H1 (cell line): ENCODE measurements around the gene C2orf92. TPM values are rescaled to one million over a fixed set of nuclear protein-coding genes. Genes with fewer than 3 reads are reported as not detected.

Experiments
- CTBP2 ChIP-seq: IDR thresholded peaks from 2 replicates; pipeline ENCODE4 v1.7.0; 2011; ENCODE audit warnings: borderline replicate concordance, mild to moderate bottlenecking, moderate library complexity, mixed read lengths, low read length; ENCODE audit not compliant: insufficient read depth, insufficient read length
- GABPA ChIP-seq: IDR thresholded peaks from 2 replicates; pipeline ENCODE4 v1.6.1; 2011; ENCODE audit warnings: mild to moderate bottlenecking, low read length, moderate library complexity, borderline replicate concordance; ENCODE audit not compliant: insufficient read depth
- JUN ChIP-seq: IDR thresholded peaks from 2 replicates; pipeline ENCODE4 v1.6.1; 2011; ENCODE audit warnings: low read depth, mild to moderate bottlenecking, improper control_type of control experiment, low read length
- KDM5A ChIP-seq: fragments of 200-600 bp; IDR thresholded peaks from 2 replicates; pipeline ENCODE4 v1.7.1; 2012; ENCODE audit warnings: mild to moderate bottlenecking, low read length, inconsistent platforms, mixed read lengths
- MAFK ChIP-seq: IDR thresholded peaks from 2 replicates; pipeline ENCODE4 v1.6.1; 2012; ENCODE audit warnings: low read depth, mild to moderate bottlenecking, improper control_type of control experiment, low read length
- NRF1 ChIP-seq: IDR thresholded peaks from 2 replicates; pipeline ENCODE4 v1.6.1; 2011; ENCODE audit warnings: mild to moderate bottlenecking, low read depth, low read length, improper control_type of control experiment
- RNF2 ChIP-seq: fragments of 200-900, 300-1000 bp; sonication (generic); IDR thresholded peaks from 2 replicates; pipeline ENCODE4 v1.7.1; 2016; ENCODE audit warnings: borderline replicate concordance, low read depth, mild to moderate bottlenecking, antibody characterized with exemption, low read length; ENCODE audit not compliant: poor library complexity, severe bottlenecking; ENCODE audit errors: missing control alignments
- polyA plus RNA-seq, 7 experiments: library from polyadenylated mRNA; depleted of rRNA in 3 of 7; stranded (reverse) in 5 of 7; unstranded in 2 of 7; fragments of >200 nt in 5 of 7; fragments of 200-250 nt in 2 of 7; gene quantifications; 1 replicate in 5 of 7; 2 replicates in 1 of 7; 4 replicates in 1 of 7; pipeline versions ENCODE4 v1.2.1 to v1.2.3, GENCODE V29; 2011 to 2013; ENCODE audit warnings: missing spikeins in 2 of 7, mixed read lengths in 2 of 7
- total RNA-seq: library from RNA; stranded (reverse); fragmentation: NEBNext Ultra II Directional; extraction: Animal tissue kit (Norgen Biotek cat#: 25700); gene quantifications from 2 replicates; pipeline ENCODE4 v1.2.1, GENCODE V29; 2021
- TF ChIP-seq, protein P1 (sequence below): fragments of 300-600 bp; sonication (generic); IDR thresholded peaks from 2 replicates; pipeline ENCODE4 v1.7.1; 2012; ENCODE audit warnings: low read length, moderate library complexity, mild to moderate bottlenecking, inconsistent platforms; ENCODE audit not compliant: insufficient replicate concordance
- TF ChIP-seq, protein P2 (sequence below): IDR thresholded peaks from 2 replicates; pipeline ENCODE4 v1.6.1; 2012; ENCODE audit warnings: low read length, inconsistent platforms

C2orf92 gene
- total and polyA plus RNA-seq, 2 of the 8 experiments (the other 6 are each of a cell fraction or from before 2014, with no cell fraction given) = 2.3 to 3.7 TPM

DNA sequence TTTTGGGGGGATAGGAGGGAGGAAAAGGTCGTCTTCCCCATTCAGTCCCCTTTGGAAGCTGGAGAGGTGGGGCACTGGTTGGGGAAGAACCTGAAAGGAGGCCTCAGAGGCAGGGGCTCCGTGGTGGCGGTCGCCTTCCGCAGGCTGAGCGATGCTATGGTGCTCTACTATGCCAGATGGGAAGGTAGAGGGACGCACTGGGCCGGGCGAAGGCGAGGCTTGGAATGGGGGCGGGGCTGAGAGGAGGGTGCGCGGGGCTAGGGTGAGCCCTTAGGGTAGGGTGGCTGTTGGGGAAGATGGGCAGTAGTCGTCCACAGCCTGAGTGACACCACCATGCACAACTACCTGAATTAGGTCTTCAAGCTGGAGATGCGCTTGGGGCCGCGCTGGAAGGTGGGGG lies 55.0 kb downstream of the C2orf92 start (continued):
- TF ChIP-seq, protein P1, sequence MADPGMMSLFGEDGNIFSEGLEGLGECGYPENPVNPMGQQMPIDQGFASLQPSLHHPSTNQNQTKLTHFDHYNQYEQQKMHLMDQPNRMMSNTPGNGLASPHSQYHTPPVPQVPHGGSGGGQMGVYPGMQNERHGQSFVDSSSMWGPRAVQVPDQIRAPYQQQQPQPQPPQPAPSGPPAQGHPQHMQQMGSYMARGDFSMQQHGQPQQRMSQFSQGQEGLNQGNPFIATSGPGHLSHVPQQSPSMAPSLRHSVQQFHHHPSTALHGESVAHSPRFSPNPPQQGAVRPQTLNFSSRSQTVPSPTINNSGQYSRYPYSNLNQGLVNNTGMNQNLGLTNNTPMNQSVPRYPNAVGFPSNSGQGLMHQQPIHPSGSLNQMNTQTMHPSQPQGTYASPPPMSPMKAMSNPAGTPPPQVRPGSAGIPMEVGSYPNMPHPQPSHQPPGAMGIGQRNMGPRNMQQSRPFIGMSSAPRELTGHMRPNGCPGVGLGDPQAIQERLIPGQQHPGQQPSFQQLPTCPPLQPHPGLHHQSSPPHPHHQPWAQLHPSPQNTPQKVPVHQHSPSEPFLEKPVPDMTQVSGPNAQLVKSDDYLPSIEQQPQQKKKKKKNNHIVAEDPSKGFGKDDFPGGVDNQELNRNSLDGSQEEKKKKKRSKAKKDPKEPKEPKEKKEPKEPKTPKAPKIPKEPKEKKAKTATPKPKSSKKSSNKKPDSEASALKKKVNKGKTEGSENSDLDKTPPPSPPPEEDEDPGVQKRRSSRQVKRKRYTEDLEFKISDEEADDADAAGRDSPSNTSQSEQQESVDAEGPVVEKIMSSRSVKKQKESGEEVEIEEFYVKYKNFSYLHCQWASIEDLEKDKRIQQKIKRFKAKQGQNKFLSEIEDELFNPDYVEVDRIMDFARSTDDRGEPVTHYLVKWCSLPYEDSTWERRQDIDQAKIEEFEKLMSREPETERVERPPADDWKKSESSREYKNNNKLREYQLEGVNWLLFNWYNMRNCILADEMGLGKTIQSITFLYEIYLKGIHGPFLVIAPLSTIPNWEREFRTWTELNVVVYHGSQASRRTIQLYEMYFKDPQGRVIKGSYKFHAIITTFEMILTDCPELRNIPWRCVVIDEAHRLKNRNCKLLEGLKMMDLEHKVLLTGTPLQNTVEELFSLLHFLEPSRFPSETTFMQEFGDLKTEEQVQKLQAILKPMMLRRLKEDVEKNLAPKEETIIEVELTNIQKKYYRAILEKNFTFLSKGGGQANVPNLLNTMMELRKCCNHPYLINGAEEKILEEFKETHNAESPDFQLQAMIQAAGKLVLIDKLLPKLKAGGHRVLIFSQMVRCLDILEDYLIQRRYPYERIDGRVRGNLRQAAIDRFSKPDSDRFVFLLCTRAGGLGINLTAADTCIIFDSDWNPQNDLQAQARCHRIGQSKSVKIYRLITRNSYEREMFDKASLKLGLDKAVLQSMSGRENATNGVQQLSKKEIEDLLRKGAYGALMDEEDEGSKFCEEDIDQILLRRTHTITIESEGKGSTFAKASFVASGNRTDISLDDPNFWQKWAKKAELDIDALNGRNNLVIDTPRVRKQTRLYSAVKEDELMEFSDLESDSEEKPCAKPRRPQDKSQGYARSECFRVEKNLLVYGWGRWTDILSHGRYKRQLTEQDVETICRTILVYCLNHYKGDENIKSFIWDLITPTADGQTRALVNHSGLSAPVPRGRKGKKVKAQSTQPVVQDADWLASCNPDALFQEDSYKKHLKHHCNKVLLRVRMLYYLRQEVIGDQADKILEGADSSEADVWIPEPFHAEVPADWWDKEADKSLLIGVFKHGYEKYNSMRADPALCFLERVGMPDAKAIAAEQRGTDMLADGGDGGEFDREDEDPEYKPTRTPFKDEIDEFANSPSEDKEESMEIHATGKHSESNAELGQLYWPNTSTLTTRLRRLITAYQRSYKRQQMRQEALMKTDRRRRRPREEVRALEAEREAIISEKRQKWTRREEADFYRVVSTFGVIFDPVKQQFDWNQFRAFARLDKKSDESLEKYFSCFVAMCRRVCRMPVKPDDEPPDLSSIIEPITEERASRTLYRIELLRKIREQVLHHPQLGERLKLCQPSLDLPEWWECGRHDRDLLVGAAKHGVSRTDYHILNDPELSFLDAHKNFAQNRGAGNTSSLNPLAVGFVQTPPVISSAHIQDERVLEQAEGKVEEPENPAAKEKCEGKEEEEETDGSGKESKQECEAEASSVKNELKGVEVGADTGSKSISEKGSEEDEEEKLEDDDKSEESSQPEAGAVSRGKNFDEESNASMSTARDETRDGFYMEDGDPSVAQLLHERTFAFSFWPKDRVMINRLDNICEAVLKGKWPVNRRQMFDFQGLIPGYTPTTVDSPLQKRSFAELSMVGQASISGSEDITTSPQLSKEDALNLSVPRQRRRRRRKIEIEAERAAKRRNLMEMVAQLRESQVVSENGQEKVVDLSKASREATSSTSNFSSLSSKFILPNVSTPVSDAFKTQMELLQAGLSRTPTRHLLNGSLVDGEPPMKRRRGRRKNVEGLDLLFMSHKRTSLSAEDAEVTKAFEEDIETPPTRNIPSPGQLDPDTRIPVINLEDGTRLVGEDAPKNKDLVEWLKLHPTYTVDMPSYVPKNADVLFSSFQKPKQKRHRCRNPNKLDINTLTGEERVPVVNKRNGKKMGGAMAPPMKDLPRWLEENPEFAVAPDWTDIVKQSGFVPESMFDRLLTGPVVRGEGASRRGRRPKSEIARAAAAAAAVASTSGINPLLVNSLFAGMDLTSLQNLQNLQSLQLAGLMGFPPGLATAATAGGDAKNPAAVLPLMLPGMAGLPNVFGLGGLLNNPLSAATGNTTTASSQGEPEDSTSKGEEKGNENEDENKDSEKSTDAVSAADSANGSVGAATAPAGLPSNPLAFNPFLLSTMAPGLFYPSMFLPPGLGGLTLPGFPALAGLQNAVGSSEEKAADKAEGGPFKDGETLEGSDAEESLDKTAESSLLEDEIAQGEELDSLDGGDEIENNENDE = no peak
- TF ChIP-seq KDM5A = no peak
- no peak for TF ChIP-seq CTBP2
- TF ChIP-seq MAFK = no peak
- TF ChIP-seq GABPA = no peak
- no peak for TF ChIP-seq NRF1
- TF ChIP-seq, protein P2, sequence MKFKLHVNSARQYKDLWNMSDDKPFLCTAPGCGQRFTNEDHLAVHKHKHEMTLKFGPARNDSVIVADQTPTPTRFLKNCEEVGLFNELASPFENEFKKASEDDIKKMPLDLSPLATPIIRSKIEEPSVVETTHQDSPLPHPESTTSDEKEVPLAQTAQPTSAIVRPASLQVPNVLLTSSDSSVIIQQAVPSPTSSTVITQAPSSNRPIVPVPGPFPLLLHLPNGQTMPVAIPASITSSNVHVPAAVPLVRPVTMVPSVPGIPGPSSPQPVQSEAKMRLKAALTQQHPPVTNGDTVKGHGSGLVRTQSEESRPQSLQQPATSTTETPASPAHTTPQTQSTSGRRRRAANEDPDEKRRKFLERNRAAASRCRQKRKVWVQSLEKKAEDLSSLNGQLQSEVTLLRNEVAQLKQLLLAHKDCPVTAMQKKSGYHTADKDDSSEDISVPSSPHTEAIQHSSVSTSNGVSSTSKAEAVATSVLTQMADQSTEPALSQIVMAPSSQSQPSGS = no peak
- TF ChIP-seq JUN = no peak
- no peak for TF ChIP-seq RNF2
